Activated CD4-positive, alpha-beta T cell treated with anti-CD3 and anti-CD28 coated beads, Interleukin-2, Interleukin-6, amounts not matched to agents 100 ng/mL and 50 ng/mL, durations not matched to agents 16 hours and 8 hours (primary cell): ENCODE results near the gene ZNF195.
"Not testable (repeated sequence)": the region's sequence is repeated elsewhere in the genome, so short reads cannot be mapped to it uniquely, and the experiment has no call there.

Experiments used
- DNase-seq: peaks from one replicate; pipeline ENCODE4 v3.0.0-alpha.2; 2020

The ZNF195 gene

DNA sequence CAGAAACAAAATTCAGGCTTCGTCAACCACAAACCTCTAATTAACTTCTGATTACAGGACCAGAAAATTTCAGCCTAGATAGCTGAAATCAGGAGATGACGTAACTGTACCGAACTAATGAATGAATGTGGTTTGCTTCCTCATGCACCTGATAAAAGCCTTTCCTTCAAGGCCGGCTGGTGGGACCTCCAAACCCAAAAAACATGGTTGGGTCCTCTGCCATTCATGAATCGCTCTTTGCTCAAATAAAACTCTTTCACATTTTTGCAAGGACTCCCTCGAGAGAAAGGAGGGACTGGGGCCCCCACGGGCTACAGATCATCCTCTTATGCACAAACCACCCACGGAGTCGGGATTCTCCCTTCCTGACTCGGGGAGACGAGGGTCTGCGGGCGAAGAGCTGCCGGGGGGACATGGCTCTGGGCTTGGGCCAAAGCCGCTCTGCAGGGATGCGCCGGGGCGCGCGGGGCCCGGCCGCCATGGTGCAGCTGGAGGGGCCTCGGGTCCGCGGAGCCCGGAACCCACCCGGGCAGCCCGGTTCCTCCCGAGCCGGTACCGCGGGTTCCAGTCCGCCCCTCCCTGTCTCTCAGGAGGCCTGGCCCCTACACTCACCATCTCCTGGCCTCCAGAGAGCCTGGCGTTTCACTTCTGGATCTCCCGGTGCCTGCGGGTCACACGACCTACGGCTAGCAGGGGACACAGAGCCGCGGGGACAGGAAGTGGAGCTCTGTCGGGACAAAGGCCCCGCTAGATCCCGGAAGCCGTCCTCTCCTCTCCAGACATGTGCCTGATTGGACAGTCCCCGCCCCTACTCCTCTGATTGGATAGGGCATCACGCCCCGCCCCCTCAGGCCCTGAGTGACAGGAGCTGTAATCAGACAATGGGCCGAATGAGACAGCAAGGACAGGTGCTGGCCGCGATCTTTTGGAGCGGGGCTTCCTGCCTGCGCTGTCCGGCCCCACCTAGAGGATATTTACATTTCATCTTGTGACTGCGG lies at the start of gene ZNF195:
ZNF195 (minus strand) TSS at position 721 of the 998 bp plus-strand sequence; CDS start at position 615, 106 bp downstream.
- peak; percentile 99 for DNase-seq

DNA sequence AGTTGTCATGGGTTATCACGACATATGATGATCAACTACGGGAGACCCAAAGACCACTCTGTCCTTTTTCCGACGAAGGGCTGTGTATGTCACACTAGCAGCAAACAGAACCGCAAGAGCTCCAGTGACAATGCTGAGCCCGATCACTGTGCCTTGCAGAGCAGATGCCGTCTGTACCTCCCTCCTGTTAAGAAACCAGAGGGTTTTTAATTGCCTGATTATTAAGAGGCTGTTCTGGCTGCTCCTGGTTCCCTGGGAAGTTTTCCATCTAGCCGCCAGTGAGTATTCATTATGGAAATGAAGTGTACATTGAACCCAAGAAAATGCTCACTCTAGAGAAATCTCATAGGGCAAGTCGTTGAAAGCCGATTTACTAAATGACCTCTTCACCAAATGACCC lies 49.1 kb upstream of the ZNF195 start:
- not testable (repeated sequence) for DNase-seq

DNA sequence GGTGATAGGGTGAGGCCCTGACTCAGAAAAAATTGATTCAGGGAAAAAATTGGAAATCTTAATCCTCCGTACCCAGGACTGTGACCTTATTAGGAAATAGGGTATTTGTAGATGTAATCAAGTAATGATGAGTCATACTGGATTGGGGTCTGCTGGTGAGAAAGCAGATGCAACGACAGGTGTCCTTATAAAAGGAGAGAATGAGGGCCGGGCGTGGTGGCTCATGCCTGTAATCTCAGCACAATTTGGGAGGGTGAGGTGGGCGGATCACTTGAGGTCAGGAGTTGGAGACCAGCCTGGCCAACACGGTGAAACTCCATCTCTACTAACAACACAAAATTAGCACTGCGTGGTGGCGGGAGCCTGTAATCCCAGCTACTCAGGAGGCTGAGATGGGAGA lies 47.6 kb upstream of the ZNF195 start:
- DNase-seq, result not testable (repeated sequence)

DNA sequence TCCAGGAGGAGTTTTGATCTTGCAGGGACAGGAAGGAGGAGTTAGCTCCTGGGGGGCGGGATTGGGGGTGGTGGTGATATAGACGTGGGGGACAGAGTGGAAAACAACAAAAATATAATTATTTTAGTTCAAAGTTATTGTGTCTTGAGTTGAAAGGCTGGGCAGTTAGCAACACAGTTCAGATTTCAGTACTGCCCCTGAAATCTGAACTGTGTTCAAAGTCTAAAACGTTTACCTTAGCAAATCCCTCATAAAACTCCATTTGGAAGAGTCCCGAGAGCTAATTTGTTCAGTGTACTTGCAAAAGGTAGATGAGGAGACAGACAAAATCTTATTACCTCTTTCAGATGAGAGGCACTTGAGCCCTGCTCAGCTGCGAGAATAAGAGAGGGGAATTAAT lies 45.0 kb upstream of the ZNF195 start:
- DNase-seq, result not testable (repeated sequence)

DNA sequence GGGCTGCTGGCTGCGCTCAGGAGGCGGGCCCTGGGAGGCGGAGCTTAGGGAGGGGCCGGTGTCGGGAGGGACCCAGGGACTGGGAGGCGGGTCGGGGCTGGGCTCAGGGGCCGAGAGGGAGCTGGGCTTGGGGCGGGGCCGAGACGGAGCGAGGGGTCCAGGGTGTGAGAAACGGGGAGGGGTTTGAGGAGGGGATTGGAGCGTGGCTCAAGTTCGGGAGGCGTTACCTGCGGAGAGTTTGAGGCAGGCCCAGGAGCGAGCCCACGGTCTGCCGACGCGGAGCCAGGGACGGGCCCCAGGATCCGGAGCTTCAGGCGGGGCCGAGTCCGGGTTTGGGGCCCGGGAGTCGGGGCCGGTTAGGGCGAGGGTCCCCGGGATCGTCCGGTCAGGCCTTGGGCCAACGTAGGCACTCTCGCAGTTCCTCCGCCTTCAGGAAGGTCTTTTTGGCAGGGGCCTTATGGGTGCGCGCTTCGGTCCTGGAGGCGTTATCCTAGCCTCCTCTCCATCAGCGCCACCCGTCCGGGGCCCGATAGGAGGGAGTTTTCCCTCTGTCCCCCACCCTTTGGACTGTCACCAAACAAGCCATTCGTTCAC lies 44.3 kb upstream of the ZNF195 start:
- DNase-seq, result not testable (repeated sequence)

DNA sequence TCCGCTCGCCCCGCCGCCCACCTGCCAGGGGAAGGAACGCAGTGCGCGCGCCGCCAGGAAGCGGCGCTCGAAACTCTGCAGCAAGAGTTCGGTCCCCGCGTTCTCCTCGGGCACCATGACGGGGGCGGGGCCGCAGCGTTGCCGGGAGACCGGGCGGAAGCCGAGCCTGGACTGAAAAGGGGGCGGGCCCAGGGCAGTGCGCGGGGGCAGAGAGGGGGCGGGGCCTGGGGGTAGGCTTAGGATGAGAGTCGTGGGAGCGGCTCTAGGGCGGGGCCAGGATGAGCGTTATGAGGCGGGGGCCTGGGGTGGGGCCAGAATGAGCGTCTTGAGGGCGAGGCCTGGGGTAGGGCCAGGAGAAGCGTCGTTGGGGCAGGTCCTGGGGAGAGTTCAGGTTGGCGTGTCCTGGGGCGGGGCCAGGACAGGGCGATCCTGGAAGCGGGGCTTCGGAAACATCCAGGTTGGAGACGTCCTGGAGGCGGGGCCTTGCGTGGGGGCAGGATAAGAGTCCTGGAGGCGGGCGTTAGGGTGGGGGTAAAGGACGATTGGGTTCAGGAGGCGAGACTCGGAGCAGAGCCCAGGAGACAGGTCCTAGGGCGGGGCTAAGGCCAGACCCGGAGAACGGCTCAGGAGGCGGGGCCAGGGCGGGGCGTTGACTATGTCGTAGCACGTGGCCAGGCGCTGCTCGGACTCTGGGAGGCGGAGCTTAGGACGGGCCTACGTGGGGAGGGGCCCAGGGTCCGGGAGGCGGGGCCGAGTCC lies 43.6 kb upstream of the ZNF195 start:
- peak; percentile 98 for DNase-seq

DNA sequence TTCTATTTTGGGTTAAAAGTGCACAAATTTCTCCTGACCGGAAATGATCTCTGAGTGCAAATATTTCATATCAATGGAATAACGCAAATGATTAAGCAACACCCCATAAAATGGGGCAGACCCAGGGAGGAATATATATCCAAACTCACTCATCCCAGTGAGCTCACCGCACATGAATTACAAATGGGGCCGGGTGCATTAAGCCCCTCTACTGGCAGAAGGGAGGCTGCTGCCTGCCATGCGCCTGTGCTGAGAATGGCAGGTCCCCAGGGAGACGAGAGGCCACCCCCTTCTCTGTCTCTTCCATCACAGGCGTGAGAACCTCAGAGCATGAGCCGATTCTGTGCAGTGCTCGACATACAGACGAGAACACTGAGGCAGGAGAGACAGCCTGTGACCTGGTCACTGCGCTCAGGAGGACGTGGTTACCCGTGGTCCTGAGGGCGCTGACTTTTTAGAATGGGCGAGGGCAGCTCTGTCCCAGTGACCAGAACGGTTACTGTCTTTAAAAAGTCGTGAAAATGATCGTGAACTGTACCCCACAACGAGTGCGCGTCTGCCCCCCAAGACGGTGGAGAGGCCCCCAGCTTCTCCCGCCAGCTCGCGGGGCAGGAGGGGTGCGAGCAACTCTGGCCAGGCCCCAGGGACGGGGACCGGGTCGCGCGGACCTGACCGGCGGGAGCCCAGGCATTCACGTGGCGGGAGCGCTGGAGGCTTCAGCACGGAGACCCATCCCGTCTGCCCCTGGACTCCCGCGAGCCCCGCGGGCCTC lies 42.8 kb upstream of the ZNF195 start:
- DNase-seq, result not testable (repeated sequence)

DNA sequence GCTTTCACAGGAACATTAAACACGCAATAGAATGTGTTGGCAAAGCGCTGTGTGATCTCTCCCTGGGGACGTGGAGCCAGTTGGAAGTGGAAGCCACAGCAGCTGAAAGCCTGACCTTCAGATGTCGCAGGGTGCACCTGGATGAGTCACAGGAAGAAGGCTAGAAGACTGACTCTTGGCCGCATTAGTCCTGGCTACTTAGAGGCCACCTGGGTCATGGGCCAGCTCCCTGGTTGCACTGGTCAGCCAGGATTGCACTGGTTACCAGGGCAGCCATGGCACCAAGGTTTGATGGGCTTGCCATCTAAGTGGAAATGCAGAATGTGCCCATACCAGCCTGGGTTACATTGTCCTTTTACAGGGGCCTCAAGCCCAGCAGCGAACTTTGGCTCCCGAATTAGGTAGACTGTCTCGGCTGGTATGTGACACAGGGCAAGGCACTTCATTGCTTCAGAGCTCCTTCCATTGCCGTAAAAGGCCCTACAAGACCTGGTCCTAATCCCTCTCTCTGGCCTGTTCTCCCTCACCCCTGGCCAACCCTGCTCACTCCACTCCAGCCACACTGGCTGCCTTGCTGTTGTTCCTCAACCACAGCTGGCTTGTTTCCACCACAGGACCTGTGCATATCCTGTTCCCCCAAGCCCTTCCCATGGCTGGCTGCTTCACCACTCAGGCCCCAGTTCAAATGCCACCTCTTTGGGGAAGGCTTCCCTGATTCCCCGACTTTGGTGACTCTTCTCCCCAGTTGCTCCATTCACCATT lies 41.5 kb upstream of the ZNF195 start:
- DNase-seq, result not testable (repeated sequence)

DNA sequence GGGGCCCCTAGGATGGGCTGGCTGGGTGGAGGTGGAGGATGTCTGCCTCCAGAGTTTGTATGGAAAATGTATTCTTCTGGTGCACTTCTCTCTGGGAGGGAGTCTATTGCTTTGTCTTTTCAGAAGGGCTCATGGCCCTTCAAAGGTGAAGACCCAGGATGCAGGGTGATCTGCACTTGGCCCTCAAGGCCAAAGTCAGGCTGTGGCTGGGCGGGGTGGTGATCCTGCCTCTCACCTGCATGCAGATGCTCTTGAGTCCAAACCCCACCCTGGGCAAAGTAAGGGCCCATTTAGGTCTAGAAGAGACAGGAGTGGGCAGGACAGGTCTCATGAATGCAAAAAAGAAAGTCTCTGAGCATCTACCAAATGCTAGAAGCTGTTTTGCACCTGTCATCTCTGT lies 40.5 kb upstream of the ZNF195 start:
- not testable (repeated sequence) for DNase-seq

DNA sequence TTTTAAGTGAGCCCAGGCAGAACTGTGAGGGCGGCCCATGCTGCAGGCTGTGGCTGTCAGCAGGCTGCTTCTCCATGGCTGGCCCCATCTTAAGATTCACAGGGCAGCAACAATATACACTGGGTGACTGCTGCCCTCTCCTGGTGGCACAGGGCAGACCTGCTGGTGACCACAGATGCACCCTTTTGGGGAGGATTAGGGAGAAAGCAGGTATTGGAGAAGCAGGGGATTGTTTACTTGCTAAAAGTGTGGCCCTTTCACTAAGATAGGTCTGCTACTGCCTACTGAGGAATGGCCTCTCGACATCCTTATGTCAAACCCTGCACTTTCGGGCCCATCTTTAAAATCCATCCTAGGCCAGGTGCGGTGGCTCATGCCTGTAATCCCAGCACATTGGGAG lies 38.1 kb upstream of the ZNF195 start:
- peak; percentile 75 for DNase-seq

DNA sequence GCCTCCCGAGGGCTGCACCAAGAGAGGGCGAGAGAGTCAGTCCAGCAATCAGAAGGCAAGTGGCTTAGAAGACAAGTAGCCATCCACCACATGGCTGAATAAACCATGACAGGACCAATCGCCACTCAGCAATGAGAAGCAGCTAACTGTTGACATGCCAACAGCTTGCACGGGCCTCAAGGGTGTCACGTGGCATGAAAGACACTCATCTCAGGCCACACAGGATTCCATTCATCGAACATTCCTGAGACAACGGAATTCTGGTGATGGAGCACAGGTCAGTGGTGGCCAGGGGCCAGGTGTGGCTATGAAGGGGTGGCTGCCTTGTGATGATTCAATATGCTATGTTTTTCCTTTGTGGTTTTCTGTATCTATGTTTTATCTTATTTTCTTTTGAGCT lies 36.4 kb upstream of the ZNF195 start:
- not testable (repeated sequence) for DNase-seq

DNA sequence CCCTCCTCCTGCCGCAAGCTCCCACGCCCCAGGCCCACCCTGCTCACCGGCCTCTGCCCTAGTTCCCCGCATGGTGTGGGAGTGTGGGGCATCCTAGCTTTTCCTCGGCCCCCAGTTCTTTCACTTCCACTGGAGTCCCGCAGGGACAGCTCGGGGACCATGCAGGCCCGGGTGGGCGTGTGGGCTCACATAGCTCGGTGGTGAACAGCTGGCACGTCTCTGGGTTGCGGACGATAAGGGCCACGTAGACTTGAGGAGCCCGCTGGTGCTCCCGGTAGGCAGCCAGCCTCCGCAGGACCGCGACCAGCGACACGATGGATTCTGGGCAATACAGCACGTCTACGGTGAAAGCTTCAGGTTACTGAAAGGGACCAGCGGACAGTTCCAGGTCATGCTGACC lies 34.7 kb upstream of the ZNF195 start:
- DNase-seq, result not testable (repeated sequence)

DNA sequence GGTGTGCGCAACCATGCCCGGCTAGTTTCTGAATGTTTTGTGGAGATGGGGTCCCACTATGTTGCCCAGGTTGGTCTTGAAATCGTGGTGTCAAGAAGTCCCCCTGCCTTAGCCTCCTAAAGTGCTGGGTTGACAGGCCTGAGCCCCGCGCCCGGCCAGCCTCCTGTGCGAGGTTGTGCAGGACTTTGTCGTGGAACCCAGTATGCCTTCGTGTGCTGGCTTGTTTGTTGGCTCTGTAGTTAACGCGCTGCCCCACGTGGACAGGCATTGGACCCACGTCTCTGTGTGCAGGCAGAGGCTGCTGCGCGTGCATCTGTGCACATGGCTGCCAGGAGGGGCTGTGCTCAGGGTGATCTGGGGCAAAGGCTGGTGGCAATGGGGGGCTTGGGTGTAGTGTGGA lies 33.9 kb upstream of the ZNF195 start:
- no peak for DNase-seq

DNA sequence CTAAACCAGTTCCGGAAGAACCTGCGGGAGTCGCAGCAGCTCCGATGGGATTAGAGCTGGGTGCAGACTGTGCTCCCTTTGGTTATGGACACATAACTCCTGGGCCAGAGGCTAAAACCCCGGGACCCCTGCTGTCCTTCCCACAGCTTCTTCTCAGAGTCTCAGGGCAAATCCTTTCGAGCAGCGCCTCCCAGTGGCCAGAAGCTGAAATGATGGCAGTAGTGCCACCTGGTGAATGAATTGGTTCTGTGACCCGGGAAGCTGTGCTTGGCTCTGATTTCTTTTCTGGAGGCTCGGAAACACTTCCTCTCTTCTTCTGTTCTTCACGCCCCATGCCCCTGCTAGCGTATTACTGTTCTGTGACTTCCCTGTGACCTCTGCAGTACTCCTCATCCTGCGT lies 29.8 kb upstream of the ZNF195 start:
- DNase-seq, result peak; percentile 81

DNA sequence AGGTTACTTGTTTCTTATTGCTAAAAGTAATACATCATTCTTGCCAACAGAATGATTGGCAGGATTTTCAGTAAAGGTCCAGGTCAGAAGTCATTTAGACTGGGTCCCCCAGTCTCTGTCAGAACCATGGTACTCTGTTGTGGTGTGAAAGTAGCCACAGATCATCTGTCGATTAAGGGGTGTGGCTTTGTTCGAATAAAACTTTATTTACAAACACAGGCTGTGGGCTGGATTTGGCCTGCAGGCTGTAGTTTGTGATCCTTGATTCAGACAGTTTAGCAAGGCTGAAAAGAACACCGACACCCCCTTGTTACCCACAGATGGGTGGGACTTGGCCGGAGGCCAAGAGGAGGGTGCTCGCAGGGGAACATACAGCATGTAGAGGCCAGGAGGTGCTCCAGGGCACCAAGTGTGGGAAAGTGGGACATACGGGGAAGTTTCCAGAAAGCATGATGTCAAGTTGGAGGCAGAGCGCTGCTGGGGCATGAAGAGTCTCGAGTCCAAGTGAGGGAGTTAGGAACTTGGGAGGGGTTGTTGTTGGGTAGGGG lies 29.2 kb upstream of the ZNF195 start:
- not testable (repeated sequence) for DNase-seq

DNA sequence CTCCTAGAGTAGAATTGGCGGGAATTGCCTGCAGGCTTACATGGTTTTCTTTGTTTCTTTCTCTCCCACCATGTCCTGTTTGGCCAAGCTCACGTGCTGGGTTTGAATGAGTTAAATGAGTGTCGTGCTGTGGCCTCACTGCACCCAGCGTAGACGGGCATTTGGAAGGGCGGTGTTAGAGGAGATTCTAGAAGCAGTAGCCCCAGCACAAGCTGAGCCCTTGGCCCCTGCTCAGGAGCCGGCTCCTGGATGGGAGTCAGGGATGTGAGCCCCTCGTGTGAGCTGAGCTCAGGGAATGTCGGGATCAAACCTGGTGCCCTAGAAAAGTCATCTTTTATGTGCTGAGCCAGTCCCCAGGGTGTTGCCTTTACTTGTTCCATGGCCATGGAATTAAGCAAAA lies 28.0 kb upstream of the ZNF195 start:
- not testable (repeated sequence) for DNase-seq

DNA sequence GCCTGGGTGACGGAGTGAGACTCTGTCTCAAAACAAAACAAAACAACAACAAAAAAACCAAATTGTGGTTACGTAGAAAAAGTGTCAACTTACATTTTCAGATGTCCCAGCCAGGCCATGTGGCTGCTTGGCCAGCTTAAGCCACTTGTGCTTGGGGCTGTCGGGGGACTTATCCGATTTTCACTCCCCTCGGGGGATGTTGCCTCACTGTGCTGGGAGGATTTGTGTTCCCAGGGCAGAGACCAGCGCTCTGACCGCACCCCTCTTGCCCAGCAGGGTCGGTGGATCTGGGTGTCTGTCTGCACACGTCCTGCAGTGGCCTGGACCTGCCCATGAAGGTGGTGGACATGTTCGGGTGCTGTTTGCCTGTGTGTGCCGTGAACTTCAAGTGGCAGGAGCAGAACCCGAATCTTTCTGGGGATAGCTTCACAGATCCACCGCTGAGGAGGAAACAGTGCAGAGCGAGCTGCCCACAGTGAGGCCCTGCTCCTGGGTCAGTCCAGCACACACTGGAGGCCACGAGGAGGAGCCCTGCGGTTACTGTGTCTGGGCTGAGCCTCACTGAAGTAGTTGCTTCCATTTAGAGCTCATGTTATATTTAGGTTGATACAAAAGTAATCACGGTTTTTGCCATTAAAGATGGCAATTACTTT lies 27.4 kb upstream of the ZNF195 start:
- not testable (repeated sequence) for DNase-seq

DNA sequence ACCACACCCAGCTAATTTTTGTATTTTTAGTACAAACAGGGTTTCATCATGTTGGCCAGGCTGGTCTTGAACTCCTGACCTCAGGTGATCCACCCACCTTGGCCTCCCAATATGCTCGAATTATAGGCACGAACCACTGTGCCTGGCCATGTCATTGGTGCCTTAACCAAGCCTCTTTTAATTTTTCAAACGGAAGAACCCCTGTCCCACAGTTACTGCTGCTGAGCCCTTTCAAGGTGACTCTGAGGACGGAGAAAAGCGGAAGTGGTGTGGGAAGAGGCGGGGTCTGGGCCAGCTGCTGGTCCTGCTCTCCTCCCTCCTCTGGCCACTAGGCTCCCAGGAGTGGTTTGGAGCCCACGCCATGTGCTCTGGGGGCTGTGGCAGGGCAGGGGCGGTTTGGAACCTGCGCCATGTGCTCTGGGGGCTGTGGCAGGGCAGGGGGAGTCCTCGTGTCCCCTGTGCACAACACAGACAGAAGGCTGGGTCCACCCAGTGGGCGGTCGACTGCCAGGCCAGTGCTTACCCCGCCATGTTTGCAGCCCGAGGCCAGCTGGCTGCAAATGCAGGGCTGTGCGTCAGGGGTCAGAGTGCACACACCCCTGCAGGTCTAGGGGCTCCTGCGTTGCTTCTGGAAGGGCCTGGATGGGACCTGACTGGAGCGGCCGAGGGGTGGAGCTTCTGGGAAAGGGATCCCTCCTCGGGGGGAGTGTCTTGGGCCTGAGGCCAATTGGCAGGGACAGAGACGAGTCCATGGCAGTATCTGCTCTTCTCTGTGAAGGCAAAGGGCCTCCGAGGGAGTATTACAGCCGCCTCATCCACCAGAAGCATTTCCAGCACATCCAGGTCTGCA lies 25.4 kb upstream of the ZNF195 start:
- not testable (repeated sequence) for DNase-seq

DNA sequence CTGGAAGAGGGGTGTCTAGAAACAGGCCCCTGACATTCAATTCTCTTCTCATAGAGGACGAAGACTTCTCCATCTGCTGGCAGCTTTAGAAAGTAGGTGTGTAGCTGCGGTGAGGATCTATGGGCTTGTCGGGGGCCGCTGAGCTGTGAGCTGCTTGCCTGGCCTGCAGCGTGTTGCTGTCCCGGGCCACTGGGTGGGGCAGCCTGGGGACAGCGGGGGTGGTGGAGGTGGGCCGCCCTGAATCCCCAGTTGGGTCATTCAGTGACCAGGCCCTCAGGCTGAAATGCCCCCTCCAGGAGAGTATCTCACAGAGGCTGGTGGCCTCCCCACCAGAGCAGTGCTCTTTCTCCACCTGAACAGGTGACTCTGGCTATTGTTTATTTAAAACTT lies 23.9 kb upstream of the ZNF195 start:
- not testable (repeated sequence) for DNase-seq
